Measurements from ENCODE around the gene EML1. TPM values are rescaled to one million over a fixed set of nuclear protein-coding genes. Genes with fewer than 3 reads are reported as not detected.

The EML1 gene
- total RNA-seq, 1 donor, result under 0.01 TPM

- H3K4me3 ChIP-seq (ENCODE audit: low read length), result no peak overlapping the region
- H3K9me3 ChIP-seq (ENCODE audit: low read depth, low read length), result no peaks in the 10 kb centered on the region
Measured at GRCh38 chr14:99872786-99873440, 79.7 kb downstream of the EML1 start.

GRCh38 chr14:99873653-99874052 is 80.4 kb downstream of the EML1 start:
- peaks cover 7% of the 10 kb centered on the region for H3K27me3 ChIP-seq (ENCODE audit: insufficient read depth, low read length)
- H3K4me1 ChIP-seq (ENCODE audit: insufficient read depth, low read length), result no peaks in the 10 kb centered on the region
- no peak overlapping the region for H3K4me3 ChIP-seq (ENCODE audit: low read length)
- no peaks in the 10 kb centered on the region for H3K9me3 ChIP-seq (ENCODE audit: low read depth, low read length)

More at GRCh38 chr14:99872786-99873440, 79.7 kb downstream of the EML1 start:
- H3K4me1 ChIP-seq (ENCODE audit: insufficient read depth, low read length), result no peaks in the 10 kb centered on the region
- peaks cover 7% of the 10 kb centered on the region for H3K27me3 ChIP-seq (ENCODE audit: insufficient read depth, low read length)

GRCh38 chr14:99874306-99874705 is 81.1 kb downstream of the EML1 start:
- Histone ChIP-seq H3K9me3 (ENCODE audit: low read depth, low read length) (no peaks in the 10 kb centered on the region), H3K4me1 (ENCODE audit: insufficient read depth, low read length) (no peaks in the 10 kb centered on the region)

GRCh38 chr14:99875421-99875820 is 82.2 kb downstream of the EML1 start:
- H3K27me3 ChIP-seq (ENCODE audit: insufficient read depth, low read length), result peaks cover 5% of the 10 kb centered on the region
- H3K4me3 ChIP-seq (ENCODE audit: low read length), result no peak overlapping the region
- H3K9me3 ChIP-seq (ENCODE audit: low read depth, low read length), result no peaks in the 10 kb centered on the region
- no peaks in the 10 kb centered on the region for H3K4me1 ChIP-seq (ENCODE audit: insufficient read depth, low read length)

More at GRCh38 chr14:99874306-99874705, 81.1 kb downstream of the EML1 start:
- Histone ChIP-seq H3K4me3 (ENCODE audit: low read length) (no peak overlapping the region), H3K27me3 (ENCODE audit: insufficient read depth, low read length) (peaks cover 3% of the 10 kb centered on the region)

- H3K4me1 ChIP-seq (ENCODE audit: insufficient read depth, low read length), result no peaks in the 10 kb centered on the region
- H3K27me3 ChIP-seq (ENCODE audit: insufficient read depth, low read length), result peaks cover 5% of the 10 kb centered on the region
- H3K9me3 ChIP-seq (ENCODE audit: low read depth, low read length), result no peaks in the 10 kb centered on the region
- H3K4me3 ChIP-seq (ENCODE audit: low read length), result no peak overlapping the region
Measured at GRCh38 chr14:99875836-99876235, 82.6 kb downstream of the EML1 start.

GRCh38 chr14:99876406-99876805 is 83.2 kb downstream of the EML1 start:
- Histone ChIP-seq H3K4me3 (ENCODE audit: low read length) (no peak overlapping the region), H3K4me1 (ENCODE audit: insufficient read depth, low read length) (no peaks in the 10 kb centered on the region), H3K27me3 (ENCODE audit: insufficient read depth, low read length) (peaks cover 5% of the 10 kb centered on the region), H3K9me3 (ENCODE audit: low read depth, low read length) (no peaks in the 10 kb centered on the region)

- H3K4me3 ChIP-seq (ENCODE audit: low read length), result no peak overlapping the region
- peaks cover 5% of the 10 kb centered on the region for H3K27me3 ChIP-seq (ENCODE audit: insufficient read depth, low read length)
- no peaks in the 10 kb centered on the region for H3K4me1 ChIP-seq (ENCODE audit: insufficient read depth, low read length)
- H3K9me3 ChIP-seq (ENCODE audit: low read depth, low read length), result no peaks in the 10 kb centered on the region
Measured at GRCh38 chr14:99878563-99878962, 85.3 kb downstream of the EML1 start.

GRCh38 chr14:99879401-99880295 is 86.4 kb downstream of the EML1 start:
- Histone ChIP-seq H3K4me1 (ENCODE audit: insufficient read depth, low read length) (no peaks in the 10 kb centered on the region), H3K9me3 (ENCODE audit: low read depth, low read length) (no peaks in the 10 kb centered on the region), H3K27me3 (ENCODE audit: insufficient read depth, low read length) (peaks cover 3% of the 10 kb centered on the region), H3K4me3 (ENCODE audit: low read length) (no peak overlapping the region)

- H3K27me3 ChIP-seq (ENCODE audit: insufficient read depth, low read length), result peaks cover 3% of the 10 kb centered on the region
Measured at GRCh38 chr14:99880651-99881420, 87.6 kb downstream of the EML1 start.

GRCh38 chr14:99883866-99884650 is 90.8 kb downstream of the EML1 start:
- Histone ChIP-seq H3K9me3 (ENCODE audit: low read depth, low read length) (no peaks in the 10 kb centered on the region), H3K4me1 (ENCODE audit: insufficient read depth, low read length) (no peaks in the 10 kb centered on the region), H3K4me3 (ENCODE audit: low read length) (no peak overlapping the region), H3K27me3 (ENCODE audit: insufficient read depth, low read length) (peaks cover 3% of the 10 kb centered on the region)

More at GRCh38 chr14:99880651-99881420, 87.6 kb downstream of the EML1 start:
- no peaks in the 10 kb centered on the region for H3K4me1 ChIP-seq (ENCODE audit: insufficient read depth, low read length)
- no peak overlapping the region for H3K4me3 ChIP-seq (ENCODE audit: low read length)
- H3K9me3 ChIP-seq (ENCODE audit: low read depth, low read length), result no peaks in the 10 kb centered on the region

- Histone ChIP-seq H3K9me3 (ENCODE audit: low read depth, low read length) (no peaks in the 10 kb centered on the region), H3K27me3 (ENCODE audit: insufficient read depth, low read length) (no peaks in the 10 kb centered on the region), H3K4me3 (ENCODE audit: low read length) (no peak overlapping the region), H3K4me1 (ENCODE audit: insufficient read depth, low read length) (no peaks in the 10 kb centered on the region)
Measured at GRCh38 chr14:99884834-99885648, 91.8 kb downstream of the EML1 start.

GRCh38 chr14:99885649-99885958 is 92.4 kb downstream of the EML1 start:
- Histone ChIP-seq H3K9me3 (ENCODE audit: low read depth, low read length) (no peaks in the 10 kb centered on the region), H3K4me3 (ENCODE audit: low read length) (no peak overlapping the region), H3K4me1 (ENCODE audit: insufficient read depth, low read length) (no peaks in the 10 kb centered on the region), H3K27me3 (ENCODE audit: insufficient read depth, low read length) (no peaks in the 10 kb centered on the region)

GRCh38 chr14:99887407-99887806 is 94.2 kb downstream of the EML1 start:
- H3K9me3 ChIP-seq (ENCODE audit: low read depth, low read length), result no peaks in the 10 kb centered on the region
- H3K4me1 ChIP-seq (ENCODE audit: insufficient read depth, low read length), result no peaks in the 10 kb centered on the region
- H3K4me3 ChIP-seq (ENCODE audit: low read length), result no peak overlapping the region
- H3K27me3 ChIP-seq (ENCODE audit: insufficient read depth, low read length), result no peaks in the 10 kb centered on the region

- H3K27me3 ChIP-seq (ENCODE audit: insufficient read depth, low read length), result no peaks in the 10 kb centered on the region
- no peak overlapping the region for H3K4me3 ChIP-seq (ENCODE audit: low read length)
- H3K9me3 ChIP-seq (ENCODE audit: low read depth, low read length), result no peaks in the 10 kb centered on the region
- H3K4me1 ChIP-seq (ENCODE audit: insufficient read depth, low read length), result no peaks in the 10 kb centered on the region
Measured at GRCh38 chr14:99888149-99888548, 94.9 kb downstream of the EML1 start.

Measured in mononuclear cell (primary cell).